GM12865 (cell line): ENCODE data around the gene TAF1.
"Not testable (repeated sequence)": the region's sequence is repeated elsewhere in the genome, so short reads cannot be mapped to it uniquely, and the experiment has no call there.

ENCODE experiments used
- DNase-seq: peaks from one replicate; pipeline ENCODE4 v3.0.0; 2010; ENCODE audit warnings: low read depth
- H3K4me3 ChIP-seq: 2 replicates; pipeline ENCODE4 v1.5.1; 2011; ENCODE audit warnings: mild to moderate bottlenecking, low read depth, low read length, control low read depth
- TF ChIP-seq, protein P1 (sequence below): IDR thresholded peaks from 2 replicates; pipeline ENCODE4 v1.5.1; 2011; ENCODE audit warnings: low read length, control low read depth, low read depth, inconsistent platforms; ENCODE audit not compliant: insufficient read depth; ENCODE audit errors: missing control alignments

TAF1 gene

GRCh38 chrX:71393919-71394318 lies 27.8 kb downstream of the TAF1 start:
- TF ChIP-seq, protein P1, sequence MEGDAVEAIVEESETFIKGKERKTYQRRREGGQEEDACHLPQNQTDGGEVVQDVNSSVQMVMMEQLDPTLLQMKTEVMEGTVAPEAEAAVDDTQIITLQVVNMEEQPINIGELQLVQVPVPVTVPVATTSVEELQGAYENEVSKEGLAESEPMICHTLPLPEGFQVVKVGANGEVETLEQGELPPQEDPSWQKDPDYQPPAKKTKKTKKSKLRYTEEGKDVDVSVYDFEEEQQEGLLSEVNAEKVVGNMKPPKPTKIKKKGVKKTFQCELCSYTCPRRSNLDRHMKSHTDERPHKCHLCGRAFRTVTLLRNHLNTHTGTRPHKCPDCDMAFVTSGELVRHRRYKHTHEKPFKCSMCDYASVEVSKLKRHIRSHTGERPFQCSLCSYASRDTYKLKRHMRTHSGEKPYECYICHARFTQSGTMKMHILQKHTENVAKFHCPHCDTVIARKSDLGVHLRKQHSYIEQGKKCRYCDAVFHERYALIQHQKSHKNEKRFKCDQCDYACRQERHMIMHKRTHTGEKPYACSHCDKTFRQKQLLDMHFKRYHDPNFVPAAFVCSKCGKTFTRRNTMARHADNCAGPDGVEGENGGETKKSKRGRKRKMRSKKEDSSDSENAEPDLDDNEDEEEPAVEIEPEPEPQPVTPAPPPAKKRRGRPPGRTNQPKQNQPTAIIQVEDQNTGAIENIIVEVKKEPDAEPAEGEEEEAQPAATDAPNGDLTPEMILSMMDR, result no peak
- DNase-seq, result no peak
- H3K4me3 ChIP-seq, result no peak overlapping the region

- DNase-seq, result no peak
- no peak overlapping the region for H3K4me3 ChIP-seq
- TF ChIP-seq, protein P1, result no peak
Observed at GRCh38 chrX:71396576-71396975, 30.4 kb downstream of the TAF1 start.

- DNase-seq, result no peak
- TF ChIP-seq, protein P1, result no peak
- H3K4me3 ChIP-seq, result no peak overlapping the region
Observed at GRCh38 chrX:71400710-71401109, 34.6 kb downstream of the TAF1 start.

DNA sequence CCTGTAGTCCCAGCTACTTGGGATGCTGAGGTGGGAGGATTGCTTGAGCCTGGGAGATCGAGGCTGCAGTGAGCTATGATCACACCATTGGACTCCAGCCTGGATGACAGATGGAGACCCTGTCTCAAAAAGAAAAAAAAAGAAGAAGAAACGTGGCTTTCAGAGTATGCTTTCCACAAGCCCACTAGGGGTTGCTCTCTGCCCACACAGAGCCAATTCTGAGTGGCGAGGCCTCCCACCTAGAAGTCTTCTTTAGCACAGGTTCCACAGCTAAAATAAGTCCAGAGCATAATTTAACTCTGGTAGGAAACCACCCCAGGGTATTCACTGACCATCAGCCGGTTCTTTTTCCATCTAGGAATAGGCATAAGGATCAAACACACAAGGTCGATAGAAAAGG lies 50.1 kb downstream of the TAF1 start:
- H3K4me3 ChIP-seq, DNase-seq: not testable (repeated sequence)

DNA sequence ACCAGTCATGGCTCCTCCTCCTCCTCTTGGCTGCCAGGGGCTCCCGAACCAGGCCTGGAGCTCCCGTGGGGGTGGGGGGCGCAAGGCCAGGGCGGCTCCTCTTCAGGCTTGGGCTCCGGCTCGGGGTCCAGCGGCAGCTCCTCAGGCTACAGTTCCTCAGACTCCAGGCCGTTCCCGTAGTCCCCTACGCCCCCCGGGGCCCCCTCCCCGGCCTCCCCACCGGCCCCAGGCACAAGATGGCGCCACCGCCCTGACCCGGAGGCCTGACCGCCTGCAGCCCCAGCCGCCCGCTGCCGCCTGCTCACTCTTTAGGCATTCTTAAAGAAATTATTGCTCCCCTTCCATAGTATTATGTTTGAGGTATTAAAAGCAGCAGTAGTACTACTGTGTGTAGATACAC lies 54.5 kb downstream of the TAF1 start:
- DNase-seq, result no peak
- H3K4me3 ChIP-seq, result no peak overlapping the region

GRCh38 chrX:71432733-71433132 lies 66.6 kb downstream of the TAF1 start:
- no peak for DNase-seq
- TF ChIP-seq, protein P1, result no peak
- H3K4me3 ChIP-seq, result no peak overlapping the region

More for the DNA sequence above, 54.5 kb downstream of the TAF1 start:
- TF ChIP-seq, protein P1, result no peak

DNA sequence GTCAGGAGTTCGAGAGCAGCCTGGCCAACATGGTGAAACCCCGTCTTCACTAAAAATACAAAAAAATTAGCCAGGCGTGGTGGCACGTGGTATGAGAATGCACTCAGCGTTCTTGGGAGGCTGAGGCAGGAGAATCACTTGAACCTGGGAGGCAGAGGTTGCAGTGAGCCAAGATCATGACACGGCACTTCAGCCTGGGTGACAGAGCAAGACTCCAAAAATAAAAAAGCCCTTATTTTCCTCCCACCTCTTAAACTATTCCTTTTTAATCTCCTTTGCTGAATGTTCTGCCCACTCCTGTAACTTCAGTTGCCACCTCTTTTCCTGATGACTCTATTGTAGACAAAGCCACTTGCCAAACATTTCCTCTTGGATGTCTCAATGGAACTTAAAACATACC lies 72.6 kb downstream of the TAF1 start:
- DNase-seq, result no peak
- TF ChIP-seq, protein P1, result no peak
- no peak overlapping the region for H3K4me3 ChIP-seq
